HCEC 1CT (cell line): ENCODE measurements around the gene SHB.

Experiments used
- DNase-seq: peaks from one replicate; pipeline ENCODE4 v3.0.0-alpha.2; 2017

Gene SHB

DNA sequence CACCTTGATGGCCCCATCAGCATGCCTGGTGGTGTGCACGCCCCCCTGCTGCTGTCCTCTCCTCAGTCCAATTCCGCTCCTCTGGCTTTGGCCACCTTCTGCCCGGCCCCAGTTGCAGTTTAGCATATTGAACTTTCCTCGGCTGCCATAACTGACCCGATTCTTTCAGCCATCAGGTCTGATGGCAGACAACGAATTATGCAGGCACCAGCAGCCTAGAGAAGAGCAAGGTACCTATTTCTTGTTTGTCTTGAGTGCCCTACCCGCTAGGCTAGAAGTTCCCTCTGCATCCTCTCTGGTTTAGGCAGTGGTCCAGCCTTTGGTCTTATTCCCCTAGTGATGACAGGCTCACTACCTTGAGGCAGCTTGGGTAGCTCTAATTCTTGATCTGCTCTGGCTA, 122.1 kb downstream of the SHB start:
- no peak for DNase-seq

DNA sequence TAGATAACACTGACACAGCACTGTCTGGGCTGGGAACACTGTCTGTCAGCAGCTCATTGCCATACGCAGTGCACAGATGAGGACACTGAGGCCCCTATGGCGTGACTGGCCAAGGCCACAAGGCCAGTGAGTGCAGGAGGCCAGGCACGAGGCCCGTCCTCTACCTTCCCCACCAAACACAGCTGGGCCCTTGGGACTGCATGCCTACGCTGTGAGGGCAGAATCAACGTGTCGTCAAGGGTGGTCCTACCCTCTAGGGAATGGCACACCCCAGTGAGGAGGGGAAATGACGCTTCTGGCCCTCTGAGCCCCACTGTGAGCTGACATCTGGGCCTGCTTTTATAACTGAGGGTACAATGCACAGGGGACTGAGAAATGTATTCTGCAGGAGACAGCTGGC, 123.0 kb downstream of the SHB start:
- DNase-seq, result no peak

DNA sequence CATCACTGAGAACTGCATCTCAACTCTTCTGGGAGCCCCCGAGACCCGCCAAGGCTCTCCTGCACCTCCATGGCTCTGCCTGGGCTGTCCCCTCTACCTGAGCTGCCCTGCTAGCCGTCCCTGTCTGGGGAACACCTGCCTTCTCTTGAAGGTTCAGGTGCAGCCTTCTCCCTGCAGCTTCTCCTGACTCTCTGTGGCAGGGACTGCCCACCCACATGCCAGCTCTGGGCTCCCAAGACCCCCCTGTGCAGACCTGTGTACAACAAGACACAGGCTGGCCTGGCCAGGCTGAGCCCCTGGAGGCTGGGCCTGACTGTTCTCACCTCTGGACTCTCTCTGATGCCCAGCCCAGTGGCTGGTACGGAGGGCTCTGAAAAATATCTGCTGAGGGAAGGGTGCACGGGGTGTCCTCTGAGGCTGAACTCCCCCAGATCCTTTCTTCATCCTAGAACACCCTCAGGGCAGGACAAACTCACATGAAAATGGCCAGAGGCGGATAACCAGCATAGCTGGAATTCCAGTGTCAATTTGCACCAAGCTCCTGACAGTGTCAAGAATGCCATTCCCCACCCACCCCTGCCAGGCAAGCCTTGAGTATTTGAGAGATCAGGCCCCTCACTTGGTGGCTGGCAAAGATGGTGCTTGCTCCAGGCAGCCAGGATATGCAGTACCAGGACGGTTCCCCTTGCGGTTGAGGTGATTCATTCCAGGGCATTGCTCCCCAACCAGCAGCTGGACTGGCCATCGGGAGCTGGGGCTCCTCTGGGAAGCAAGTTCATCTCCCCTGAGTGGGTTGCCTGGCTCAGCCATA, 124.2 kb downstream of the SHB start:
- DNase-seq, result peak; percentile 28

DNA sequence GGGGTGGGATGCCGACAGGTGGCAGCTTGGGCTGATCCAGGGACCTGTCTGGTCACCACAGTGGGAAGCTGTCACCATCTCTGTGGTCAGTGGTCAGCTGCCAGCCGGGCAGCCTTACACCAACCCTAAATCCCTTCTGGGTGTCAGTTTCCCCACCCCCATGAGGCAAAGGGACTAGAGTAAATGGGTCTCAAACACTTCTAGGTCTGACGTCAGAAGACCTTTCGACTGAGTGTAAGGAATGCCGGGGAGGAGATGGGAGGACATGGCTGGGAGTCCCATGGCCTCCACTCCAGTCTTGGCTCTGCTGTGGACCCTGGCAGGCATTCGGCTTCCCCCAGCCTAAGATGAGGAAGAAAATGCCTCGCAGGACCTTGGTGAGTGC, 124.8 kb downstream of the SHB start:
- no peak for DNase-seq

DNA sequence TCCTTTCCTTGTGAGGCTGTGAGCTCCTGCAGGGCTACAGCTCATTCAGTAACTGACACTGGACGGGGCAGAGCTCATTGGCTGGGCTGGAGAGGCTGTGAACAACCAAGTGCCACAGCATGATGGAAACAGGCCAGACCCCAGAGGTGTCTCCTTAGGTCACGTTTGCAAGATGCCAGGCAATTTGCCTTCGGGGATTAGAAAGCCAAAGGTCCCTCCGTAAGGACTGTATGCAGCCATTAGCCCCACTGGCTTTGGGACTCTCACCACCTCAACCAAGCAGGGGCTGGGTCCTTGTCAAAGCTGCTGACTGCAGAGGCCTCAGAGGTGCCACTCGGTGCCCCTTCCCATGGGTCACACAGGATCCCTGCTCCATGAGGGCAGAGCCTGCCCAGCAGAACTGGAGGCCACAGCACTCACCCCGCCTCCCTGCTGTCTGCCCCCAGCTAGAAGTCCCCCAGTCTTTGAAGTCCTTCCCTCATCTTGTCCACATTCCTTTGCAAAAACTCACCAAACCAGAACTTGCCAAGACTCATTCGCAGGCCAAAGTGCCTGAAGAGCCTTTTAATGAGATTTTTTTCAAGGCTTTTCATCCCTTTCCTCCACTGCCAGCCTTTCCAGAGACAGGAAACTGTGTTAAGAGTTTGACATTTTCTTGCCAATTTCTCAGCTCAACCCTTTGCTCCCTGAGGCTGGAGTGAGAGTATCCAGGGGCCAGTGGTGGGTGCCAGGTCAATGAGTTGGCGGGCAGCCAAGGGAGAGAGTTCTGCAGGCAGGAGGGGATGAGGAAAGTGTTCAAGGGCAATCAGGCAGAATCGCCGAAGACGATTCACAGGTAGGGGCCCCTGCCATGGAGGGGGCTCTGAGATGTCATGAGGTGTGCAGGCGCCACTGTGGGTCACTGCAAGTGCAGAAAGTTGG, 125.4 kb downstream of the SHB start:
- peak; percentile 82 for DNase-seq

DNA sequence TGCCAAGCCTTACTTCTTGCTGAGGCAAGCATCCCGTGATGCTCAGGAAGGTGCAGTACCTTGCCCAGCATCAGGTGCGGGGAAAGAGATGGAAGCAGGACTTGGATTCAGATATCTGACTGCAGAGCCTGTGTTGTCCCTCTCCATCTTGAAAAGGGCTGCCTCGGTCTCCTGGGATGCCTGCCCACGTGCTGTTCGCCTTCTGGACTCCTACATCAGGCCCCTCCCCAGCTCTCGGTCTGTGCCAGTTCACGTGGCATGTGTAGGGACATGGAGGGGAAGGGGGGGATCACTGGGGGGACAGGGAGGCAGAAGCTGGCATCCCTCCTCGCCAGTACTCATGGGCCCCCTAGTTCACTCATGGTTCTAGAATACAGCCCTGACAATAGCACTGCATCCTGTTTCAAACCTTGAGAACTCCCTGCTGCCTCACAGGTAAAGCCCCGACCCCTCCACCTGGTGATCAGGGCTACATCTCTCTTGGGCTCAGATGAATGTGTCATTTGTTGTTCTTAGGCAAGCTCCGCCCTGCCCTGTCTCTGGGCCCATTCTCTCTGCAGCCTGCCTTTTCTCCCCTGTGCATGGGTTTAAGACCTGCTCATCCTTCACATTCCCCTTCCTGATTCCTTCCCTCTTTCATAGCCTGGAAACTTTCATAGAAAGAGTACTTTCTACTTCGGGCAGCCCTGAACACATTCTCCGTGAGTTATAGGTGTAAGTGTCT, 126.2 kb downstream of the SHB start:
- no peak for DNase-seq

DNA sequence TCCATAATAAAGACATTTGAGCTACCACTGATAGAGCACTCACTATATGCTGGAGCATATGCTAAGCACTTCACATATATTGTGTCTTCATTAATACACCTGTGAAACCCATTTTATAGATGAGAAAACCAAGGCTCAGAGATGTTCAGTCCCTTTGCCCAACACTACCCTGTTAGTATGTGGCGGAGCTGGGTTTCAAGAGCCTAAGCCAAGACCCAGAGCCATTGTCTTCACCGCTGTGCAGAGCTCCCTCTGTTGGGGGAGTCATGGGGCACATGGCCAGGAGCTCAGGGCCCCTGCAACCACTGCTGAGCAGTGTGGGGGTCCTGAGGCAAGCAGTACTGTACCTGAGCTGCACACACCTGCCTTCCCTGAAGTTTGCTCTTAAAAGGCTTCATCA, 127.8 kb downstream of the SHB start:
- no peak for DNase-seq

DNA sequence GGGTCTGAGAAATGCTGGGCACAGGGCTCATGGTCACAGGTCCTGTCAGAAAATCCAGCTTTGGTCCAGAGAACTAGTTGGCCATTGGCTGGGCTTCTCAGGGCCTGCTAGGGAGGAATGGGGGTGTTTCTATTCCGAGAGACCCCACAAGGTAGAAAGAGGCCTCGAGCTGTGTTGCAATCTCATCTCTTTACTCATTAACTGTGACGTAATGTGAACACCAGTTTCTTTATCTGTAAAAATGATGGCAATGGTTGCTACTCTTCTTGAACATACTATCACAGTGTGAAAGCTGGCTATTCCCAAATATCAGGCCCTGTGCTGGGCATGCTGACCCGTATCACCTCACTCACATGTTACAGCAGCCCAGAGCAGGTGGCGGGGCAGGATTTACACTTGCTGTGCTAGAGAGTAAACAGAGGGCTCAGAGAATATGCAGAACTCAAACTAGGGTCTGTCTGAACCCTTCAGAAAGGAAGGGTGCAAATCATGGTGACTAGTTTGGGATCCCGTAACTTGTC, 129.4 kb downstream of the SHB start:
- DNase-seq, result no peak

DNA sequence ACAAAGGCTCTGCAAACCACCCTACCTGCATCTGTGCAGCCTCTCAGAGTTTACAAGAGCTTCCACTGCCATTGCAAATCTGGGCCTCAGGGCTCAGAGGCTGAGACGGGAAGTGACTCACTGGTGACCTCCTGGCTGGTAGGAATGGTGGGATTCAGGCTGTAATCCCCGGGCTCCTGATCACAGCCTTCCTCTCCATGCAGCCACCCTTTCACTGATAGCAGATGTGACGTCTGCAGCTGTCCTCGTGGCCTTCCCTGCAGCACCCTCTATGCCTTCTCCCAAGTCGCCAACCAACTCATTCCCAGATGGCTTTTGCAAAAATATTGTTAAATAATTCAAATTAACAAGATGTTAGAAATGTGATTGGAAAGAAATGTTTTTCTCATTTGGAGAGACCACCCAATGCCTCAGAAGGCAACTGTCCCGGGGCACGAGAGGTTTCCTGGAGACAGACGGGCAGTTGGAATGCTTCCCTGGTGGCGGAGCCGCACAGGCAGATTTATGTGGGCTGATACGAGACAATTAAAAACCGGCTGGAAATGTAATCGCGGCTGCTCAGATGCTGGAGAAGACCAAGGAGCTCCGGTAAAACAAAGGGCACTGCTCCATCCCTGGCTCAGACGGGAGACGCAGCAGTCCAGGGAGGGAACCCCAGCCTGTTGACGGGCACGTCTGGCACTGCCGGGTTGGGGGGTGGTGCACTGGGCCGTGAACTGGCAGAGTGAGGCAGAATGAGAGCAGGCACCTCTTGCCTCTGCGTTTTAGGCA, 130.7 kb downstream of the SHB start:
- peak; percentile 86 for DNase-seq

DNA sequence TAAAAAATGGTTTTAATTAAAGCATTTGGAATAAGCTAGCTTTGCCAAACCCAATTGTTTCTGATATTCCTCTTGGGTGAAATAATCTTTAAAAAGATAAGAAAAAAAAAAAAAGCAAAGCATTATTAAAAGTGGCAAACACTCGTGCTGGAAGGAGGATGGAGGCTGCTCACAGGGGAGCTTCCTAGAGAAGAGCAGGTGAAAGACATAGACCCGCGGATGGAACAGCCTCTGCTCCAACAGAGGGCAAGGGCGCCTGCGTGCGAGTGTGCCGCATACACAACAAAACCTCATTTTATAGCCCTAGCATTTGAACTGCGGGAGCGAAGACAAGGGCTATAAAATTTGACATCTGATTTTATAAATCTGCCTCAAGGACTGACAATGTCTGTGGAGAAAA, 131.7 kb downstream of the SHB start:
- DNase-seq, result no peak

DNA sequence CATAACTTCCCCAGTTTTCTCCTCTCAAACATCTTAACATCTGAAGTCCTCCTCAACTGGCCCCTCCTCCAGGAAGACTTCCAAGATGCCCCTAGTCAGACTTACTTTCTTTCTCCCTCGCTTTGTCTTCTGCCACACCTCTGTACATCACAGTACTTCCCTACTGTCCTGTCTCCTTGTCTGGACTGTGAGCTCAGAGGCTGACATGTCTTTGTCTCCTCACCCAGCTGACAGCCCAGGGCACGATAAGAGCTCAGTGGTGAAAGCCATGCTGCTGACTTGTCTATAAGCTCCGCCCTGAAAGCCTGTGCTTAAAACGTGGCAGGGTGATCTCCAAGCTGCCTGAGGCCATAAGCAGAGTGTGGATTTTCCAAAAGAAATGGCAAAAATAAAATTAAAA, 132.1 kb downstream of the SHB start:
- DNase-seq, result peak; percentile 66

DNA sequence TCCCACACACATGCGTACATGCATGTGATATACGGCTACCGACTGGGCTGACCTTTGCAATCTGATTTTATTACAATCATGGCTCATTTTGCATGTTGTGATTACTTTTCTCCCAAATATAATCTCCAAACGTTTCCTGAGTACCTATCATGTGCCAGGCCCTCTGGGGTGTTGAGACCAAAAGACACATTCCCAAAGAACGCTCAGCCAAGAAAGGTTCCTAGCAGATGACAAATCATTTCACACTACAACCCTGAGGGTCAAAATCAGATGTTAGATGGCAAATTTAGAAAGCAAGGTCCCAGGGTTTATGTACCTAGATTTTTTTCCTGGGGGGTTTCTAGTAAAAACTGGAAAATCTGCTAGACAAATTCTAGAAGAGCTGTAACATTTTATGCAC, 132.7 kb downstream of the SHB start:
- DNase-seq, result no peak

DNA sequence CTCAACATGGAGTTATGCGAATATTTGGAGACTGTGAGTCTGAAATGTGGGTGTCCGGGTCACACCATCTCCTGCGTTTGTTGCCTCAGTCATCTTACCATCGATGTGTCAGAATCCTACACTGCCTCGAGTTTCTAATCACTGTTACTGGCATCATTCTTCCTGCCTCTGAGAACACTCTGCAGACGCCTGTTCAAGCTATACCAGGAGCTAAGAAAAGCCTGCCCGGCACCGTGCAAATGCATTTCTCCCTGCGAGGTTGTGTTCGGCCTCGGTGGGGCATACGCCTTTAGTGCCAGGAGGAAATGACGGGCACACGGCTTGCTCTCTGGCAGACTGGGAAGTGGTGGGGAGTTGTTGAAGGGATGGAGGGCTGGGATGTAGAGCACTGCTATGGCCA, 133.9 kb downstream of the SHB start:
- DNase-seq, result no peak

DNA sequence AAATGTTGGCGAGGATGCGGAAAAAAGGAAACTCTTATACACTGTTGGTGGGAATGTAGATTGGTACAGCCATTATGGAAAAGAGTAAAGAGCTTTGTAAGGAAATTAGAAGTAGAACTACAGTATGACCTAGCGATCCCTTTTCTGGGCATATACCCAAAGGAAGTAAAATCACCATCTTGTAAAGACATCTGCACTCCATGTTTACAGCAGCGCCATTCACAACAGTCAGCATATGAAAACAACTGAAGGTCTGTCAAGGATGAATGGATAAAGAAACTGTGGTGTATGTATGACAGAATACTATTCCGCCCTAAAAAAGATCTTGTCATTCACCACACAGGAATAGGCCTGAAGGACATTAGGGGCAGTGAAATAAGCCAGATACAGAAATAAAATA, 137.4 kb downstream of the SHB start:
- DNase-seq, result no peak

DNA sequence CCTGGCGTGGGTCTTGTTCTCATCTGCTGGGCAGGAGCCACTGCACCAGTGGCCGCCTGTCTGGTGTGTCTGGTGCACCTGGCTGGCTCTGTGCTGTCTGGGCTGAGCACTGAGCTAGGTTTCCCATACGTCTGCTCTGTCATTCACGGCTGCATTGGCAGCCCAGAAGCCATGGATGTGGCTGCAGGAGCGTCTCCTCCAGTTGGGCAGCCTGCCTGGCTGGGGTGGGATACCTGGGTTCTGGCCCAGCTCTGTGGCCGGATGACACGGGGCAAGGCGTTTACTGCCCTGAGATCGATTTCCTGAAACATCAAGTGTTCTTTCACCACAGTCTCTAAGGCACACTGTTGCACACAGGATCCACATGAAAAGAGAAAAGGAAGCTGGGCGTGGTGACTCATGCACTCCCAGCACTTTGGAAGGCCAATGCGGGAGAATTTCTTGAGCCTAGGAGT, 139.6 kb downstream of the SHB start:
- DNase-seq, result no peak

DNA sequence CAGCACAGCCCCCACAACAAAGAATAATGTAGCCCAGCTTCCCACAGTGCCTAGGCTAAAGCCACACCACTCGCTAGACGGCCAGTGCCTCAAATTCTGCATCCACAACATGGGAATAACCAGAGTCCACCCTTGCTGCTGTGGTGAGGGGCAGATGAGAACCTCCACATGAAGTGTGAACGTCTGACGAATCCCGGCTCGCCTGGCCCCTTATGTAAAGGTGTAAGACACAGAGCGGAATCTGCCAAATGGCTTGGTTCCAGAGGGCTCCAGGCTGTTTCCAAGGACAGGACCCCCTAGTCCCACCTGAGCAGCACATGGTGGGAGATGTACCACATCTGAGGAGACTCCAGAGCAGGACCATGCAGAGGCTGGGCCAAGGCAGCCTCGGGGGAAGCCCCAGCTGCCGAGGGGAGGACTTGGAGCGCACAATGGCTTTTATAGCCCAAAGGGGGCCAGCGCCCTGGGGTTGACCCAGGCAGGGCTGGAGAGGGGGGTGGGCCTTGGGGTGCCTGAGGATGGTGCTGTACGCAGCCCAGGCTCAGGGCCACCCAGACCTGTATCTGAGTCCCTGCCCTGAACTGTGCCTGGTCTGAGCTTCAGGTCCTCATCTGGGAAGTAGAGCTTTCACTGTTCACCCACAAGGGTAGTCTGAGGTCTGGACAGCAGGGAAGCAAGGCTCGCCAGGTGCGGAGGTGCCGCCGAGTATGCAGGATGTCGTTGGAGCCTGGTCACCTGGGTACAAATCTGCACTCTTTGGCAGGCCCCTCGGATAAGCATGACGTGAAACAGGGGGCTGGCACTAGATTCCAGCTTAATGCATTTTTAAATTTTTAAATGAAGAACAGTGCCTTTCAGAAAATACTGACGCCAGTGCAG, 140.2 kb downstream of the SHB start:
- DNase-seq, result no peak

DNA sequence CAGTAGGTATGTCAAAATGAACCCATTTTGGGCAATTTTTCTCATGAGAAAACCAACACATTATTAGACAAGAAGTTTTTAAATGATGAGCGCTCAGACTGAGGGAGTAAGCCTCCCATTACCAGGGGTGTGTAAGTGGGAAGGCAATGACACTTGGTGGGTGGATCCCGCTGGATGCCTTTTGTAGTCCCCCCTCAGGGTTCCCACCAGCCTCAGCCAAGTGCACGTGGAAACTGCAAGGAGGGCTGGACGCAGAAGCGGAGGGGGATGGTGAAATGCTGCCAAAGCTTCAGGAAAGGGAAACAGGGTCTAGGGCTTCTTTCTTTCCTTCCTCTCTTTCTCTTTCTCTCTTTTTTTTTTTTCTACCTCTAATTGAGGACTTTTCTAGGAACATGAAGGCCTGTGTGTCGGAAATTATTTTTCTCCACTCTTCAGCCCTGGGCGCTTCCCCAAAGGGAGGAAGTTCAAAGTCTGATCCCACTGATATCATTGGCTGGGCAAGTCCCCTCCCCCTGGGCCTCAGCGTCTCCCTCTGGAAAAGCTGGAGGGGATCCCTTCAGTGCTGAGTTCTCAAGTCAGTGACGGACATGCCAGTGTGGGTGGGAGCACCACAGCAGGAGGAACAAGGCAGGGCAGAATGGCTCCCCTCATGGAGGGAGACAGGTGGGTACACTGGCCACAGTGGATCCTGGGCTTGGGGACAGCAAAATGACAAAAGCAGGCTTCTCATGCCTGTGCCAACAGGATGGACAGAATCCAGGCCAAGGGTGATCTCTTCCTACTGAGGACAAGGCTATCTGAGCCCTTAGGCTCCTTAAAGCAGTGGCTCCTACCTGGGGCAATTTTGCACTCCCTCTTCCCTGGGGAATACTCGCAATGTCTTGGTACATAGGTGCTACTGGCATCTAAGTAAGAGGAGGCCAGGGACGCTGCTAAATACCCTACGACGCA, 141.2 kb downstream of the SHB start:
- no peak for DNase-seq

DNA sequence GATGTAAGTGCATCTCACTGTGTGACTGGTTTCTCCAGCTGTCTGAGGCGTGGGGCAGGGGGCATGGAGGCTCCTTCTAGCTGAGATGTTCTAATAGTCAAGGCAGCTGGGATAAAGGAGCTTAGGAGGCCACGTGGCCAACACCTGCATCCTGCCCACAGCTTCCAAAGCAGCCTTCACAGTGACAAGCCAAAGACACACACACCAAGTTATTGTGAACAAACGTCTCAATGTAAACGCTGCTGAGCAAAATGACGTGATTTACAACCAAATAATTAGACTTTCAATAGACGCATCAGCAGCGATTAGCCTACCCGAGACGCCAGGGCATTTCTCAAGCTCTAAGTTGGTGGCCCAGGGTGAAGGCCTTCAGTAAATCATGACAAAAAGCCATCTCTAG, 141.9 kb downstream of the SHB start:
- no peak for DNase-seq

DNA sequence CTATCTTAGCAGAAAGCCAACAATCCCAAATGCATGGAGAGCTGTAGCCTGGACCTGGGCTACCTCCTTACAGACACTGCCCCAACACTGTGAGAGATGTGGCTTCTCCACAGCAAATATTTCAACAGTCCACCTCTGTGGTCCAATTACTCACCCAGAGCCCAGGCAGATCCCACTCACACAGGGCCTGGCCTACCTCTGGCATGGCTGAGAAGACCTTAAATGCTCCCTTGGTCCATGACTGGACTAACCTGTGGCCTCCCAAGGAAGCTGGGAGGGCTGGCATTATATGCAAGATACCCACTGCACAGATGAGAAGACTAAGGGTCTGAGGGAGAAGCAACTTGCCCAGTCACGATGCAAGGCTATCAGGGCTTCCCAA, 142.3 kb downstream of the SHB start:
- no peak for DNase-seq
